Brain microvascular endothelial cell (primary cell): ENCODE measurements around the gene TRIM67.

ENCODE experiments used
- DNase-seq: peaks from one replicate; pipeline ENCODE4 v3.0.0-alpha.2; 2020
- H3K27ac ChIP-seq: fragments of 250-450 bp; sonication (Bioruptor Pico); 2 replicates; pipeline ENCODE4 v1.5.1; 2020; ENCODE audit warnings: mild to moderate bottlenecking, moderate library complexity
- H3K27me3 ChIP-seq: fragments of 250-450 bp; sonication (Bioruptor Pico); replicated peaks from 2 replicates; pipeline ENCODE4 v1.5.1; 2020; ENCODE audit warnings: mild to moderate bottlenecking
- H3K36me3 ChIP-seq: fragments of 250-450 bp; sonication (Bioruptor Pico); replicated peaks from 2 replicates; pipeline ENCODE4 v1.5.1; 2020; ENCODE audit warnings: mild to moderate bottlenecking
- H3K4me3 ChIP-seq: 2 replicates; pipeline ENCODE4 v1.5.1; 2011; ENCODE audit warnings: low read depth, mild to moderate bottlenecking, control low read depth, low read length, moderate library complexity
- in situ Hi-C: cut with HindIII; loops from 2 replicates; pipeline ENCODE4 v1.10.0; 2017; ENCODE audit warnings: low sequenced_read_pairs, low pct_ligation_motif_present
- TF ChIP-seq, protein P1 (sequence below): IDR thresholded peaks from 2 replicates; pipeline ENCODE4 v1.5.1; 2011; ENCODE audit warnings: low read depth, mild to moderate bottlenecking, moderate library complexity, low read length, control low read depth, inconsistent platforms; ENCODE audit errors: missing control alignments

The TRIM67 gene

DNA sequence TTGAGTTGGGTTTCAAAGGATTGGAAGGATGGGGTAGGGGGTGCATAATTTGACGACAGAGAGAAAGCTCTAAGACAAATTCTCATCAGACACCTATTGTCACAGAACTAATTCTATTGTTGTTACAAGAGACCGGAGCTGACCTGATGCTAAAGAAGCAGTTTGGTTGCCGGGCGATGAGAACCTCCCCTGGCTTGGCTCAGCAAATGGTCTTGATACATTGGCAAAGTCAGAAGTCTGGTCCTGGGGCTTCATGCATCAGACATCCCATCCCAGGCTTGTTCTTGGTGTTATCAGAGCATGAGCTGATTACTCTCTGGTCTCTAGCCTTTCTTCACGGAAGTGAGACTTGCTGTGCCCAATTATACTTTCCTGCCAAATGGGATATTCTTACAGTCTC, 15.4 kb downstream of the TRIM67 start:
- H3K27me3 ChIP-seq = peaks cover 11% of the 10 kb centered on the region
- in situ Hi-C loops = no loop called here
- DNase-seq = no peak
- no peaks in the 10 kb centered on the region for H3K36me3 ChIP-seq
- TF ChIP-seq, protein P1, sequence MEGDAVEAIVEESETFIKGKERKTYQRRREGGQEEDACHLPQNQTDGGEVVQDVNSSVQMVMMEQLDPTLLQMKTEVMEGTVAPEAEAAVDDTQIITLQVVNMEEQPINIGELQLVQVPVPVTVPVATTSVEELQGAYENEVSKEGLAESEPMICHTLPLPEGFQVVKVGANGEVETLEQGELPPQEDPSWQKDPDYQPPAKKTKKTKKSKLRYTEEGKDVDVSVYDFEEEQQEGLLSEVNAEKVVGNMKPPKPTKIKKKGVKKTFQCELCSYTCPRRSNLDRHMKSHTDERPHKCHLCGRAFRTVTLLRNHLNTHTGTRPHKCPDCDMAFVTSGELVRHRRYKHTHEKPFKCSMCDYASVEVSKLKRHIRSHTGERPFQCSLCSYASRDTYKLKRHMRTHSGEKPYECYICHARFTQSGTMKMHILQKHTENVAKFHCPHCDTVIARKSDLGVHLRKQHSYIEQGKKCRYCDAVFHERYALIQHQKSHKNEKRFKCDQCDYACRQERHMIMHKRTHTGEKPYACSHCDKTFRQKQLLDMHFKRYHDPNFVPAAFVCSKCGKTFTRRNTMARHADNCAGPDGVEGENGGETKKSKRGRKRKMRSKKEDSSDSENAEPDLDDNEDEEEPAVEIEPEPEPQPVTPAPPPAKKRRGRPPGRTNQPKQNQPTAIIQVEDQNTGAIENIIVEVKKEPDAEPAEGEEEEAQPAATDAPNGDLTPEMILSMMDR = no peak
- no peak overlapping the region for H3K27ac ChIP-seq
- H3K4me3 ChIP-seq = no peak overlapping the region

DNA sequence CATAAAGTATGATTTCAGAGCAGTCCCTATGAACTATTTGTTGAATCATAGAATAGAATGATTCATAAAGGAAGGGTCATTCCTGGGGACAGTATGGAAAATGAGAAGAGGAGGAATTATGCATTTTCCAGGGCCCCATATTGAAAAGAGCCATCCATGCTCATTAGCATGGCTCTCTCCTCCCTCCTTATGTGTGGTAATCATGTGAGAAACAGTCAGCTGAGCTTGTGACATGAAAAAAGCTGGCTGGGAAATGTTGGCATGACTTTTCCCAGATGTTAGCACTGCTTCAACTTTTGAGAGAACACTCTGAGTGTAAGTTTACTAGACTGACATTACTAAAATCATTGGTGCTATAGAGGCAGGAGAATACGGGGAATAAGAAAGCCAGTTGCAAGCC, 16.1 kb downstream of the TRIM67 start:
- no peak overlapping the region for H3K4me3 ChIP-seq
- H3K36me3 ChIP-seq = no peaks in the 10 kb centered on the region
- peaks cover 17% of the 10 kb centered on the region for H3K27me3 ChIP-seq
- H3K27ac ChIP-seq = no peak overlapping the region
- TF ChIP-seq, protein P1 = no peak
- no peak for DNase-seq
- in situ Hi-C loops = no loop called here

DNA sequence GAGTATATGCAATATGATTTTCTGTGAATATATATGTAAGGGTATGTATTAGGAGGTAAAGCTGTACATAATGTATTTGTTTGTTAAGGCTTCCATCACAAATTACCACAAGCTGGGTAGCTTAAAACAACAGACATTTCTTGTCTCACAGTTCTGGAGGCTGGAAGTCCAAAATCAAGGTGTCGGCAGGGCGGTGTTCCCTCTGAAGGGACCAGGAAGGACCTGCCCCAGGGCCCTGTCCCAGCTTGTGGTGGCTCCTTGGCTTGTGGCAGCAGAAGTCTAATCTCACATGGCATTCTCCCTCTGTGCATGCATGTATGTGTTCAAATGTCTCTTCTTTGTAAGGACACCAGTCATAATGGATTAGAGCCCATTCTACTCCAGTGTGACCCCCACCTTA, 17.1 kb downstream of the TRIM67 start:
- Histone ChIP-seq H3K27ac (no peak overlapping the region), H3K36me3 (no peaks in the 10 kb centered on the region), H3K27me3 (peaks cover 20% of the 10 kb centered on the region), H3K4me3 (no peak overlapping the region)
- TF ChIP-seq, protein P1 = no peak
- in situ Hi-C loops = no loop called here
- DNase-seq = no peak

DNA sequence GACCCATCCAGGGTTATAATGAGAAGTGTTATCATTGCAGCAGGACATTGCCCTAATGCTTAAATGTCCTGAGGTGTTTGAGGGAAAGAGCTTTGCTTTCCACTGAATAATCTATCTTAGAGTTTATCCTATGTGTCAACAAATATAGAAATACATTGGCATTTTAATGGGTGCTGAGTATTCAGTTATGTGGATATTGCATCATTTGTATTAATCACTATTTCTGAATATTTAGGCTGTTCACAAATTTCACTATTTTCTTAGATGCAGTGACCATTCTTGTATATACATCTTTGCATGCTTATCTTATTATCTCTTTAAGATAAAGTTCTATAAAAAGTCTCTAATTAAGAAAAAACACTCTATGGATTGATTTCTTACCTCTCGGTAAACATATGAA, 18.2 kb downstream of the TRIM67 start:
- peaks cover 23% of the 10 kb centered on the region for H3K27me3 ChIP-seq
- DNase-seq = no peak

DNA sequence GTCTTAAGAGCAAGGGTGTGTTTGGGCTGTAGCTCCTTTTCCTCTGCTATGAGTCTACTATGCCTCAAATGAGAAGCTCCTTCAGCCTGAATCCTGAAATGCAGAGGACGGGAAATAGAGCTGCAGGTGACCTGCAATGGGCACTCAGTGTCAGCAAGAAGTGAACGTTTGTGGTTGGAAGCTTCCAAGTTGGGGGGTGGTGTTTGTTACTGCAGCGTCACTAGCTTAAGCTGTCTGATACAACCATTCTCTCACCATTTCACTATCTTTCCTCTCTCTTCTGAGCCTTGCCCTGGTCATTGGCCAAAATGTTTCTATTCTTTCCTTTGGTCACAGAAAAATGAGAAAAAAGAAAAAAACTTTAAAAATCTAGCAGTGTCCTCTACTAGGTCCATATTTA, 19.4 kb downstream of the TRIM67 start:
- H3K27me3 ChIP-seq = peaks cover 19% of the 10 kb centered on the region
- no peak overlapping the region for H3K27ac ChIP-seq
- H3K36me3 ChIP-seq = no peaks in the 10 kb centered on the region
- TF ChIP-seq, protein P1 = no peak
- DNase-seq = no peak
- in situ Hi-C loops = no loop called here
- no peak overlapping the region for H3K4me3 ChIP-seq

More for the DNA sequence above, 18.2 kb downstream of the TRIM67 start:
- H3K36me3 ChIP-seq = no peaks in the 10 kb centered on the region
- H3K4me3 ChIP-seq = no peak overlapping the region
- in situ Hi-C loops = no loop called here
- no peak overlapping the region for H3K27ac ChIP-seq
- TF ChIP-seq, protein P1 = no peak

DNA sequence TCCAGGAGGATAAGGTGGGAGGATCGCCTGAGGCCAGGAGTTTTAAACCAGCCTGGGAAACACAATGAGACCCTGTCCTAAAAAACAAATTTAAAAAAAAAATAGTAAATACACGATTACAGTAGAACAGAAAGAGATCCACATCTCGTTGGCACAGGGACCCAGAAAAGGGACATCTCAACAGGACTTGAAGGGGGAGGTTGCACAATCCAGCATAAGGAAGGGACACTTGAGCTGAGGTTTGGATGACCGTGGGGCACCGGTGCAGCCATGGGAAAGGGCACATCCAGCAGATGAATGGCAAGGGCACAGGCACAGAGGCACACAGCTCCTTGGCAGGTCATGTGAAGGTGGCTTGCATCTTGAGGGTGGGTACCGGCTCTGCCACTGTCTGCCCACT, 20.5 kb downstream of the TRIM67 start:
- in situ Hi-C loops = no loop called here
- H3K36me3 ChIP-seq = no peaks in the 10 kb centered on the region
- TF ChIP-seq, protein P1 = no peak
- H3K27me3 ChIP-seq = peaks cover 16% of the 10 kb centered on the region
- no peak for DNase-seq
- no peak overlapping the region for H3K27ac ChIP-seq
- no peak overlapping the region for H3K4me3 ChIP-seq
